Neural cell (in vitro differentiated cells): ENCODE results near the gene CYP39A1. TPM values are rescaled to one million over a fixed set of nuclear protein-coding genes. Genes with fewer than 3 reads are reported as not detected.

Experiments used
- H2AFZ ChIP-seq: fragments of 200-600, 300-800 bp; sonication (generic), shearing (Covaris generic); 2 replicates; pipeline ENCODE4 v1.6.0; 2014; ENCODE audit warnings: low read depth, mild to moderate bottlenecking, antibody characterized with exemption, low read length, moderate library complexity
- H3F3A ChIP-seq: fragments of 200-600 bp; shearing (Covaris generic); 2 replicates; pipeline ENCODE4 v1.6.1; 2016; ENCODE audit warnings: mild to moderate bottlenecking, moderate library complexity, mixed read lengths, antibody characterized with exemption, low read length; ENCODE audit not compliant: insufficient read depth, poor library complexity, severe bottlenecking
- H3K27ac ChIP-seq: fragments of 200-600, 300-800 bp; sonication (generic), shearing (Covaris generic); 2 replicates; pipeline ENCODE4 v1.5.1; 2014; ENCODE audit warnings: mild to moderate bottlenecking, low read length, moderate library complexity
- H3K27me3 ChIP-seq: fragments of 300-800, 200-600 bp; sonication (generic), shearing (Covaris generic); 2 replicates; pipeline ENCODE4 v1.6.0; 2014; ENCODE audit warnings: mild to moderate bottlenecking, low read depth, low read length, moderate library complexity; ENCODE audit not compliant: insufficient read depth
- H3K36me3 ChIP-seq: fragments of 300-800, 200-600 bp; sonication (generic), shearing (Covaris generic); 2 replicates; pipeline ENCODE4 v1.5.1; 2014; ENCODE audit warnings: mild to moderate bottlenecking, antibody characterized with exemption, low read length, moderate library complexity; ENCODE audit not compliant: insufficient read depth
- H3K4me2 ChIP-seq: fragments of 300-800, 200-600 bp; sonication (generic), shearing (Covaris generic); 2 replicates; pipeline ENCODE4 v1.6.0; 2014; ENCODE audit warnings: mild to moderate bottlenecking, low read length
- H3K4me3 ChIP-seq: fragments of 300-800, 200-600 bp; sonication (generic), shearing (Covaris generic); 2 replicates; pipeline ENCODE4 v1.5.1; 2014; ENCODE audit warnings: mild to moderate bottlenecking, low read length, moderate library complexity
- H3K79me2 ChIP-seq: fragments of 200-600 bp; shearing (Covaris generic); replicated peaks from 2 replicates; pipeline ENCODE4 v1.6.0; 2014; ENCODE audit warnings: mild to moderate bottlenecking, low read length, moderate library complexity; ENCODE audit not compliant: insufficient read depth
- H3K9ac ChIP-seq: fragments of 300-800, 200-600 bp; sonication (generic), shearing (Covaris generic); 2 replicates; pipeline ENCODE4 v1.6.1; 2016; ENCODE audit warnings: mild to moderate bottlenecking, low read length, mixed read lengths
- H3K9me2 ChIP-seq: fragments of 200-600 bp; shearing (Covaris generic); 2 replicates; pipeline ENCODE4 v1.6.1; 2016; ENCODE audit warnings: mild to moderate bottlenecking, low read length, mixed read lengths; ENCODE audit not compliant: insufficient read depth
- H3K9me3 ChIP-seq: fragments of 200-600, 300-800 bp; sonication (generic), shearing (Covaris generic); 2 replicates; pipeline ENCODE4 v1.6.1; 2016; ENCODE audit warnings: mild to moderate bottlenecking, mixed run types, low read length, moderate library complexity, mixed read lengths
- H4K20me1 ChIP-seq: fragments of 200-600 bp; shearing (Covaris generic); 2 replicates; pipeline ENCODE4 v1.6.1; 2016; ENCODE audit warnings: mild to moderate bottlenecking, mixed run types; ENCODE audit not compliant: insufficient read depth
- EP300 ChIP-seq: fragments of 450-650 bp; conservative IDR thresholded peaks from 2 replicates; pipeline ENCODE4 v1.6.1; 2014; ENCODE audit warnings: antibody characterized with exemption, mild to moderate bottlenecking, moderate library complexity; ENCODE audit not compliant: poor library complexity, severe bottlenecking
- EZH2 ChIP-seq: fragments of 200-600, 300-800 bp; shearing (Covaris generic), sonication (generic); IDR thresholded peaks from 2 replicates; pipeline ENCODE4 v1.6.1; 2014; ENCODE audit warnings: antibody characterized with exemption, low read length, borderline replicate concordance, mild to moderate bottlenecking; ENCODE audit not compliant: insufficient read depth, poor library complexity, severe bottlenecking
- MXI1 ChIP-seq: fragments of 450-650 bp; conservative IDR thresholded peaks from 2 replicates; pipeline ENCODE4 v1.6.1; 2014; ENCODE audit warnings: antibody characterized with exemption, mild to moderate bottlenecking; ENCODE audit not compliant: poor library complexity, severe bottlenecking
- POLR2AphosphoS5 ChIP-seq: IDR thresholded peaks from 2 replicates; pipeline ENCODE4 v1.6.1; 2012
- RAD21 ChIP-seq: fragments of 450-650 bp; conservative IDR thresholded peaks from 2 replicates; pipeline ENCODE4 v1.6.1; 2014; ENCODE audit warnings: antibody characterized with exemption, mild to moderate bottlenecking, moderate library complexity
- SMC3 ChIP-seq: fragments of 450-650 bp; conservative IDR thresholded peaks from 2 replicates; pipeline ENCODE4 v1.6.1; 2014; ENCODE audit warnings: antibody characterized with exemption, mild to moderate bottlenecking, moderate library complexity; ENCODE audit not compliant: poor library complexity
- TAF1 ChIP-seq: IDR thresholded peaks from 2 replicates; pipeline ENCODE4 v1.6.1; 2012; ENCODE audit warnings: low read depth
- polyA plus RNA-seq: library from polyadenylated mRNA; depleted of rRNA; stranded (reverse); fragments of >200 nt; gene quantifications from 2 replicates; pipeline ENCODE4 v1.2.3, GENCODE V29; 2014
- TF ChIP-seq, protein P1 (sequence below): IDR thresholded peaks from 2 replicates; pipeline ENCODE4 v1.6.1; 2012; ENCODE audit warnings: borderline replicate concordance
- TF ChIP-seq, protein P2 (sequence below): fragments of 450-650 bp; IDR thresholded peaks from 2 replicates; pipeline ENCODE4 v1.5.1; 2014; ENCODE audit warnings: antibody characterized with exemption, mild to moderate bottlenecking, moderate library complexity; ENCODE audit not compliant: poor library complexity, severe bottlenecking

The CYP39A1 gene
- polyA plus RNA-seq, 1 donor from 2014 or later, result 1.4 TPM

DNA sequence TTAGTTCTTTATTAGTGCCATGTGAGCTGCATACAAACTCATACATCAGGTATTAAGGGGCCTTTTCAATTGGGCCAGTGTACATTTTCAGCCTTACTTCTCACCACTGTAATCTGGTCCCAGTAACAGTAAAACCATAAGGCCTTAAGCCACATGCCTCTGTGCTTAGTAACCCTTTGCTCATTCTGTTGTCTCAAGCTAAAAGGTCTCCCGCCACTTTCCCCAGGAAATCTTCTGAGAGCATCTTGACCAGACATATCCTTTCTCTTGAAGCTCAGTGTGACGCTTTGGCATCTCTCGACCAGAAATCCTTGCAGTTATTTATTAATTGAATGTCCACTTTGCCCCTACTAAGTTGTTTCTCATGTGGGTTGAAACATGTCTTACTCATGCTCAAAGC lies 68.0 kb downstream of the CYP39A1 start:
- no peaks in the 10 kb centered on the region for H3F3A ChIP-seq
- H3K27me3 ChIP-seq, result no peaks in the 10 kb centered on the region
- H3K4me3 ChIP-seq, result no peak overlapping the region
- H3K9me2 ChIP-seq, result no peaks in the 10 kb centered on the region
- H4K20me1 ChIP-seq, result no peaks in the 10 kb centered on the region
- no peak overlapping the region for H2AFZ ChIP-seq
- H3K9ac ChIP-seq, result no peak overlapping the region
- no peaks in the 10 kb centered on the region for H3K36me3 ChIP-seq
- no peak overlapping the region for H3K4me2 ChIP-seq
- TF ChIP-seq EP300, result no peak
- TF ChIP-seq, protein P1, sequence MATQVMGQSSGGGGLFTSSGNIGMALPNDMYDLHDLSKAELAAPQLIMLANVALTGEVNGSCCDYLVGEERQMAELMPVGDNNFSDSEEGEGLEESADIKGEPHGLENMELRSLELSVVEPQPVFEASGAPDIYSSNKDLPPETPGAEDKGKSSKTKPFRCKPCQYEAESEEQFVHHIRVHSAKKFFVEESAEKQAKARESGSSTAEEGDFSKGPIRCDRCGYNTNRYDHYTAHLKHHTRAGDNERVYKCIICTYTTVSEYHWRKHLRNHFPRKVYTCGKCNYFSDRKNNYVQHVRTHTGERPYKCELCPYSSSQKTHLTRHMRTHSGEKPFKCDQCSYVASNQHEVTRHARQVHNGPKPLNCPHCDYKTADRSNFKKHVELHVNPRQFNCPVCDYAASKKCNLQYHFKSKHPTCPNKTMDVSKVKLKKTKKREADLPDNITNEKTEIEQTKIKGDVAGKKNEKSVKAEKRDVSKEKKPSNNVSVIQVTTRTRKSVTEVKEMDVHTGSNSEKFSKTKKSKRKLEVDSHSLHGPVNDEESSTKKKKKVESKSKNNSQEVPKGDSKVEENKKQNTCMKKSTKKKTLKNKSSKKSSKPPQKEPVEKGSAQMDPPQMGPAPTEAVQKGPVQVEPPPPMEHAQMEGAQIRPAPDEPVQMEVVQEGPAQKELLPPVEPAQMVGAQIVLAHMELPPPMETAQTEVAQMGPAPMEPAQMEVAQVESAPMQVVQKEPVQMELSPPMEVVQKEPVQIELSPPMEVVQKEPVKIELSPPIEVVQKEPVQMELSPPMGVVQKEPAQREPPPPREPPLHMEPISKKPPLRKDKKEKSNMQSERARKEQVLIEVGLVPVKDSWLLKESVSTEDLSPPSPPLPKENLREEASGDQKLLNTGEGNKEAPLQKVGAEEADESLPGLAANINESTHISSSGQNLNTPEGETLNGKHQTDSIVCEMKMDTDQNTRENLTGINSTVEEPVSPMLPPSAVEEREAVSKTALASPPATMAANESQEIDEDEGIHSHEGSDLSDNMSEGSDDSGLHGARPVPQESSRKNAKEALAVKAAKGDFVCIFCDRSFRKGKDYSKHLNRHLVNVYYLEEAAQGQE, result no peak
- TF ChIP-seq, protein P2, sequence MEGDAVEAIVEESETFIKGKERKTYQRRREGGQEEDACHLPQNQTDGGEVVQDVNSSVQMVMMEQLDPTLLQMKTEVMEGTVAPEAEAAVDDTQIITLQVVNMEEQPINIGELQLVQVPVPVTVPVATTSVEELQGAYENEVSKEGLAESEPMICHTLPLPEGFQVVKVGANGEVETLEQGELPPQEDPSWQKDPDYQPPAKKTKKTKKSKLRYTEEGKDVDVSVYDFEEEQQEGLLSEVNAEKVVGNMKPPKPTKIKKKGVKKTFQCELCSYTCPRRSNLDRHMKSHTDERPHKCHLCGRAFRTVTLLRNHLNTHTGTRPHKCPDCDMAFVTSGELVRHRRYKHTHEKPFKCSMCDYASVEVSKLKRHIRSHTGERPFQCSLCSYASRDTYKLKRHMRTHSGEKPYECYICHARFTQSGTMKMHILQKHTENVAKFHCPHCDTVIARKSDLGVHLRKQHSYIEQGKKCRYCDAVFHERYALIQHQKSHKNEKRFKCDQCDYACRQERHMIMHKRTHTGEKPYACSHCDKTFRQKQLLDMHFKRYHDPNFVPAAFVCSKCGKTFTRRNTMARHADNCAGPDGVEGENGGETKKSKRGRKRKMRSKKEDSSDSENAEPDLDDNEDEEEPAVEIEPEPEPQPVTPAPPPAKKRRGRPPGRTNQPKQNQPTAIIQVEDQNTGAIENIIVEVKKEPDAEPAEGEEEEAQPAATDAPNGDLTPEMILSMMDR, result no peak
- no peak for TF ChIP-seq SMC3
- TF ChIP-seq MXI1, result no peak
- TF ChIP-seq TAF1, result no peak
- no peak for TF ChIP-seq RAD21
- TF ChIP-seq POLR2AphosphoS5, result no peak
- no peak for TF ChIP-seq EZH2
- peaks cover 6% of the 10 kb centered on the region for H3K9me3 ChIP-seq
- H3K79me2 ChIP-seq, result no peaks in the 10 kb centered on the region
- no peak overlapping the region for H3K27ac ChIP-seq

DNA sequence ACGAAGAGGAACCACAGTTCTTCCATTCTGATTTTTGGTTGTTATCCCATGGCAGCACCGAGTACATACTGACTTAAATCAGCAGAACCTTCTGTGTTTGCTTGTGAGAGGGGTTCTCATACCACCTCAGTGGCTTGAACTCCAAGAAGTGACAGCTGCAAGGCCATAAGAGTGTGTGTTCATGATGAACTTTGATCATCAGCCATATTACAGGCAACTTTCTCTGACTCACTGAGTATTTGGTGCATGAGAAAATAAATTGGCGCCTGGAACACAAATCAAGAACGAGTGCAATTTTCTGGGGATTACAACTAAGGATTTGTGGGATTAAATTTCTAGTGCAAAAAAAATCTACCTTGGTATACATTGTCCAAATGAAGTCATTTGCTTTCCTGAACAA lies 68.9 kb downstream of the CYP39A1 start:
- H3K4me2 ChIP-seq, result no peak overlapping the region
- TF ChIP-seq, protein P1, result no peak
- TF ChIP-seq RAD21, result no peak
- TF ChIP-seq TAF1, result no peak
- no peak for TF ChIP-seq POLR2AphosphoS5
- no peak for TF ChIP-seq SMC3
- TF ChIP-seq, protein P2, result no peak
- no peak for TF ChIP-seq MXI1
- no peak for TF ChIP-seq EP300
- TF ChIP-seq EZH2, result no peak
- no peak overlapping the region for H2AFZ ChIP-seq
- H3K27me3 ChIP-seq, result no peaks in the 10 kb centered on the region
- H3K4me3 ChIP-seq, result no peak overlapping the region
- H3K9me2 ChIP-seq, result no peaks in the 10 kb centered on the region
- H3K79me2 ChIP-seq, result no peaks in the 10 kb centered on the region
- H4K20me1 ChIP-seq, result no peaks in the 10 kb centered on the region
- H3F3A ChIP-seq, result no peaks in the 10 kb centered on the region
- no peak overlapping the region for H3K9ac ChIP-seq
- H3K27ac ChIP-seq, result no peak overlapping the region
- peaks cover 6% of the 10 kb centered on the region for H3K9me3 ChIP-seq
- no peaks in the 10 kb centered on the region for H3K36me3 ChIP-seq
